Fibroblast of the aortic adventitia (primary cell): ENCODE measurements around the gene TJAP1. TPM values are rescaled to one million over a fixed set of nuclear protein-coding genes. Genes with fewer than 3 reads are reported as not detected.
"Not testable (repeated sequence)": the region's sequence is repeated elsewhere in the genome, so short reads cannot be mapped to it uniquely, and the experiment has no call there.

ENCODE experiments used
- DNase-seq: peaks from one replicate; pipeline ENCODE4 v3.0.0-alpha.2; 2010; ENCODE audit warnings: low read depth
- H3K4me3 ChIP-seq: 2 replicates; pipeline ENCODE4 v1.5.1; 2011; ENCODE audit warnings: low read depth, mild to moderate bottlenecking, control low read depth, low read length, moderate library complexity
- total RNA-seq: library from RNA; depleted of rRNA; stranded (reverse); fragments of >200 nt; gene quantifications from 2 replicates; pipeline ENCODE4 v1.2.3, GENCODE V29; 2012; ENCODE audit warnings: low replicate concordance
- TF ChIP-seq, protein P1 (sequence below): IDR thresholded peaks from 2 replicates; pipeline ENCODE4 v1.5.1; 2011; ENCODE audit warnings: mild to moderate bottlenecking, low read length, control low read depth, inconsistent platforms; ENCODE audit not compliant: insufficient read depth

The TJAP1 gene
- total RNA-seq, 1 donor, result 14.2 TPM

- TF ChIP-seq, protein P1, sequence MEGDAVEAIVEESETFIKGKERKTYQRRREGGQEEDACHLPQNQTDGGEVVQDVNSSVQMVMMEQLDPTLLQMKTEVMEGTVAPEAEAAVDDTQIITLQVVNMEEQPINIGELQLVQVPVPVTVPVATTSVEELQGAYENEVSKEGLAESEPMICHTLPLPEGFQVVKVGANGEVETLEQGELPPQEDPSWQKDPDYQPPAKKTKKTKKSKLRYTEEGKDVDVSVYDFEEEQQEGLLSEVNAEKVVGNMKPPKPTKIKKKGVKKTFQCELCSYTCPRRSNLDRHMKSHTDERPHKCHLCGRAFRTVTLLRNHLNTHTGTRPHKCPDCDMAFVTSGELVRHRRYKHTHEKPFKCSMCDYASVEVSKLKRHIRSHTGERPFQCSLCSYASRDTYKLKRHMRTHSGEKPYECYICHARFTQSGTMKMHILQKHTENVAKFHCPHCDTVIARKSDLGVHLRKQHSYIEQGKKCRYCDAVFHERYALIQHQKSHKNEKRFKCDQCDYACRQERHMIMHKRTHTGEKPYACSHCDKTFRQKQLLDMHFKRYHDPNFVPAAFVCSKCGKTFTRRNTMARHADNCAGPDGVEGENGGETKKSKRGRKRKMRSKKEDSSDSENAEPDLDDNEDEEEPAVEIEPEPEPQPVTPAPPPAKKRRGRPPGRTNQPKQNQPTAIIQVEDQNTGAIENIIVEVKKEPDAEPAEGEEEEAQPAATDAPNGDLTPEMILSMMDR, result no peak
- no peak for DNase-seq
- H3K4me3 ChIP-seq, result no peak overlapping the region
Observed at GRCh38 chr6:43457643-43458042, 19.7 kb upstream of the TJAP1 start.

DNA sequence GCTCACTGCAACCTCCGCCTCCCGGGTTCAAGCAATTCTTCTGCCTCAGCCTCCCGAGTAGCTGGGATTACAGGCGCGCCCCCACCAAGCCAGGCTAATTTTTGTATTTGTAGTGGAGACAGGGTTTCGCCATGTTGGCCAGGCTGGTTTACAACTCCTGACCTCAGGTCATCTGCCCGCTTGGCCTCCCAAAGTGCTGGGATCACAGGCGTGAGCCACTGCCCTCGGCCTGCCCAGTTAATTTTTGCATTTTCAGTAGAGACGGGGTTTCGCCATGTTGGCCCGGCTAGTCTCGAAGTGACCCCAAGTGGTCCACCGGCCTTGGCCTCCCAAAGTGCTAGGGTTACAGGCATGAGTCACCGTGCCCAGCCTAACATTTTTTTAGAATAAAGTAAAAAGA, 19.2 kb upstream of the TJAP1 start:
- not testable (repeated sequence) for DNase-seq, H3K4me3 ChIP-seq

- DNase-seq, result no peak
- TF ChIP-seq, protein P1, result no peak
- H3K4me3 ChIP-seq, result no peak overlapping the region
Observed at GRCh38 chr6:43459535-43459934, 17.8 kb upstream of the TJAP1 start.

- TF ChIP-seq, protein P1, result no peak
- H3K4me3 ChIP-seq, result no peak overlapping the region
- DNase-seq, result no peak
Observed at GRCh38 chr6:43460032-43460431, 17.3 kb upstream of the TJAP1 start.

GRCh38 chr6:43461936-43462335, 15.4 kb upstream of the TJAP1 start:
- DNase-seq, result no peak
- no peak overlapping the region for H3K4me3 ChIP-seq
- TF ChIP-seq, protein P1, result no peak

DNA sequence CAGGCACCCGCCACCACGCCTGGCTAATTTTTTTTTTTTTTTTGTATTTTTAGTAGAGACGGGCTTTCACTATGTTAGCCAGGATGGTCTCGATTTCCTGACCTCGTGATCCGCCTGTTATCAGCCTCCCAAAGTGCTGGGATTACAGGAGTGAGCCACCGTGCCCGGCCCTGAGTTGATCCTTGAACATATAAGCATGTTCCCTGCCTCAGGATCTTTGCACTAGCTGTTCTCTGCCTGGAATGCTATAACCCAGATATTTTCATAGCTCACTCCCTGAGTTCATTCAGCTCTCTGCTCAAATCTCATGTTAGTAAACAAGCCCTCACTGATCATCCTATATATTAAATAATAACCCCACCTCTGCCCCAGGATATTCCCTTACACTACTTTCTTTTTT, 13.0 kb upstream of the TJAP1 start:
- no peak overlapping the region for H3K4me3 ChIP-seq
- no peak for DNase-seq
- TF ChIP-seq, protein P1, result no peak

GRCh38 chr6:43465948-43466347, 11.4 kb upstream of the TJAP1 start:
- no peak overlapping the region for H3K4me3 ChIP-seq
- no peak for DNase-seq
- TF ChIP-seq, protein P1, result no peak

DNA sequence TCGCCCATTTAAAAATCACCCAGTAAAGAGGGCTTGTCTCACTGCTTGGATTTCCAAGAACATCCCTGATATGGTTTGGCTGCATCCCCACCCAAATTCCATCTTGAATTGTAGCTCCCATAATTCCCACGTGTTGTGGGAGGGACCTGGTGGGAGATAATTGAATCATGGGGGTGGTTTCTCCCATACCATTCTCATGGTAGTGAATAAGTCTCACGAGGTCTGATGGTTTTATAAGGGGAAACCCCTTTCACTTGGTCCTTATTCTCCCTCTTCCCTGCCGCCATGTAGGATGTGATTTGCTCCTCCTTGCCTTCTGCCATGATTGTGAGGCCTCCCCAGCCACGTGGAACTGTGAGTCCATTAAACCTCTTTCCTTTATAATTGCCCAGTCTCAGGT, 10.1 kb upstream of the TJAP1 start:
- H3K4me3 ChIP-seq, DNase-seq: not testable (repeated sequence)
